ENCODE data around the gene RBFOX2. TPM values are rescaled to one million over a fixed set of nuclear protein-coding genes. Genes with fewer than 3 reads are reported as not detected.

RBFOX2 gene
- total and polyA plus RNA-seq, 10 of the 15 experiments (the other 5 are each of a cell fraction or from before 2014, with no cell fraction given) = 0.01 to 2.7 (median 0.17) TPM; not detected in 4

- POLR2A ChIA-PET = no interaction called here
- RAD21 ChIA-PET (ENCODE audit: unreplicated experiment) = no interaction called here
- no peak overlapping the region for H3K4me2 ChIP-seq (ENCODE audit: control insufficient read depth, insufficient read depth)
- TF ChIP-seq E4F1 (IDR thresholded peaks at IDR 0.05; ENCODE audit: borderline replicate concordance, partially characterized antibody) = no peak
- no peak for TF ChIP-seq CBX5 (IDR thresholded peaks at IDR 0.05; ENCODE audit: low read depth)
- no peak for TF ChIP-seq KLF5 (IDR thresholded peaks at IDR 0.05; ENCODE audit: partially characterized antibody)
- no peak for TF ChIP-seq MTA3 (IDR thresholded peaks at IDR 0.05; ENCODE audit: borderline replicate concordance, low read length)
- TF ChIP-seq PKNOX1 (IDR thresholded peaks at IDR 0.05) = no peak
- TF ChIP-seq, protein P1, sequence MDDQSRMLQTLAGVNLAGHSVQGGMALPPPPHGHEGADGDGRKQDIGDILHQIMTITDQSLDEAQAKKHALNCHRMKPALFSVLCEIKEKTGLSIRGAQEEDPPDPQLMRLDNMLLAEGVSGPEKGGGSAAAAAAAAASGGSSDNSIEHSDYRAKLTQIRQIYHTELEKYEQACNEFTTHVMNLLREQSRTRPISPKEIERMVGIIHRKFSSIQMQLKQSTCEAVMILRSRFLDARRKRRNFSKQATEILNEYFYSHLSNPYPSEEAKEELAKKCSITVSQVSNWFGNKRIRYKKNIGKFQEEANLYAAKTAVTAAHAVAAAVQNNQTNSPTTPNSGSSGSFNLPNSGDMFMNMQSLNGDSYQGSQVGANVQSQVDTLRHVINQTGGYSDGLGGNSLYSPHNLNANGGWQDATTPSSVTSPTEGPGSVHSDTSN (IDR thresholded peaks at IDR 0.05; ENCODE audit: insufficient replicate concordance, low read depth, low read length) = no peak
- no peak for TF ChIP-seq TCF12 (IDR thresholded peaks at IDR 0.05; ENCODE audit: low read depth, low read length)
- TF ChIP-seq IKZF2 (IDR thresholded peaks at IDR 0.05) = no peak
- TF ChIP-seq GATAD2B (conservative IDR thresholded peaks at IDR 0.05; ENCODE audit: low read depth) = no peak
- TF ChIP-seq ZNF24 (IDR thresholded peaks at IDR 0.05) = no peak
- TF ChIP-seq TCF3 (IDR thresholded peaks at IDR 0.05; ENCODE audit: borderline replicate concordance, insufficient read depth, low read depth, low read length) = no peak
- no peak for TF ChIP-seq SRF (IDR thresholded peaks at IDR 0.05; ENCODE audit: low read depth in 2 of 2, low read length in 2 of 2)
- TF ChIP-seq, protein P2, sequence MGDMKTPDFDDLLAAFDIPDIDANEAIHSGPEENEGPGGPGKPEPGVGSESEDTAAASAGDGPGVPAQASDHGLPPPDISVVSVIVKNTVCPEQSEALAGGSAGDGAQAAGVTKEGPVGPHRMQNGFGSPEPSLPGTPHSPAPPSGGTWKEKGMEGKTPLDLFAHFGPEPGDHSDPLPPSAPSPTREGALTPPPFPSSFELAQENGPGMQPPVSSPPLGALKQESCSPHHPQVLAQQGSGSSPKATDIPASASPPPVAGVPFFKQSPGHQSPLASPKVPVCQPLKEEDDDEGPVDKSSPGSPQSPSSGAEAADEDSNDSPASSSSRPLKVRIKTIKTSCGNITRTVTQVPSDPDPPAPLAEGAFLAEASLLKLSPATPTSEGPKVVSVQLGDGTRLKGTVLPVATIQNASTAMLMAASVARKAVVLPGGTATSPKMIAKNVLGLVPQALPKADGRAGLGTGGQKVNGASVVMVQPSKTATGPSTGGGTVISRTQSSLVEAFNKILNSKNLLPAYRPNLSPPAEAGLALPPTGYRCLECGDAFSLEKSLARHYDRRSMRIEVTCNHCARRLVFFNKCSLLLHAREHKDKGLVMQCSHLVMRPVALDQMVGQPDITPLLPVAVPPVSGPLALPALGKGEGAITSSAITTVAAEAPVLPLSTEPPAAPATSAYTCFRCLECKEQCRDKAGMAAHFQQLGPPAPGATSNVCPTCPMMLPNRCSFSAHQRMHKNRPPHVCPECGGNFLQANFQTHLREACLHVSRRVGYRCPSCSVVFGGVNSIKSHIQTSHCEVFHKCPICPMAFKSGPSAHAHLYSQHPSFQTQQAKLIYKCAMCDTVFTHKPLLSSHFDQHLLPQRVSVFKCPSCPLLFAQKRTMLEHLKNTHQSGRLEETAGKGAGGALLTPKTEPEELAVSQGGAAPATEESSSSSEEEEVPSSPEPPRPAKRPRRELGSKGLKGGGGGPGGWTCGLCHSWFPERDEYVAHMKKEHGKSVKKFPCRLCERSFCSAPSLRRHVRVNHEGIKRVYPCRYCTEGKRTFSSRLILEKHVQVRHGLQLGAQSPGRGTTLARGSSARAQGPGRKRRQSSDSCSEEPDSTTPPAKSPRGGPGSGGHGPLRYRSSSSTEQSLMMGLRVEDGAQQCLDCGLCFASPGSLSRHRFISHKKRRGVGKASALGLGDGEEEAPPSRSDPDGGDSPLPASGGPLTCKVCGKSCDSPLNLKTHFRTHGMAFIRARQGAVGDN (IDR thresholded peaks at IDR 0.05) = no peak
- no peak for TF ChIP-seq DPF2 (IDR thresholded peaks at IDR 0.05)
- ATAC-seq (no peak), FAIRE-seq (no peak), DNase-seq (ENCODE audit: low read depth, low spot score) (no peak)
- in situ Hi-C loops (cut with MboI) = no loop called here
- 66% methylated on average over 4 of the region's 4 CpGs for WGBS (ENCODE audit: insufficient coverage, insufficient replicate concordance, low lambda C conversion rate, missing lambda C conversion rate)
- BruUV-seq (replicated peaks) = no TSS peak
- H3K79me2 ChIP-seq (ENCODE audit: control insufficient read depth, insufficient read depth, low read length) = no peaks in the 10 kb centered on the region
- H3K36me3 ChIP-seq (ENCODE audit: control insufficient read depth in 2 of 2, insufficient read depth in 2 of 2, low read length in 1 of 2) = no peaks in the 10 kb centered on the region
- CTCF ChIA-PET = no interaction called here
- H2AFZ ChIP-seq (ENCODE audit: control insufficient read depth, low read depth, low read length) = no peak overlapping the region
- intact Hi-C loops (cut with micrococcal nuclease; ENCODE audit: unreplicated experiment) = no loop called here
- H4K20me1 ChIP-seq (ENCODE audit: control insufficient read depth, insufficient read depth) = no peaks in the 10 kb centered on the region
- H3K9me3 ChIP-seq (replicated peaks; ENCODE audit: control insufficient read depth, insufficient read depth, low read length) = no peaks in the 10 kb centered on the region
- H3K9ac ChIP-seq (ENCODE audit: control insufficient read depth, insufficient read depth, low read length) = no peak overlapping the region
- SMC1A ChIA-PET (ENCODE audit: uncharacterized antibody, unreplicated experiment) = no interaction called here
- H3K4me3 ChIP-seq = no peak overlapping the region
- H3K4me1 ChIP-seq (ENCODE audit: control insufficient read depth, insufficient read depth, low read length) = no peaks in the 10 kb centered on the region
- no peak overlapping the region for H3K27ac ChIP-seq (ENCODE audit: control insufficient read depth, insufficient read depth)
- H3K27me3 ChIP-seq (replicated peaks in 1 of 2; ENCODE audit: control insufficient read depth in 2 of 2, insufficient read depth in 2 of 2, low read length in 1 of 2) = no peaks in the 10 kb centered on the region; a peak in 1 of 4 replicates
Observed at GRCh38 chr22:35886309-35886708, 142.3 kb downstream of the RBFOX2 start.

Measured in GM12878 (cell line).